Medulla oblongata (tissue), 1 donor: Measurements from ENCODE around the gene MYO16.
"Not testable (repeated sequence)": the region's sequence is repeated elsewhere in the genome, so short reads cannot be mapped to it uniquely, and the experiment has no call there.

Experiments used
- DNase-seq: peaks from one replicate; pipeline ENCODE4 v3.0.0-alpha.2; 2015; ENCODE audit errors: extremely low spot score

MYO16 gene

GRCh38 chr13:109055850-109056249 lies 426.4 kb downstream of the MYO16 start:
- DNase-seq: no peak

- no peak for DNase-seq
These were observed 428.7 kb downstream of the MYO16 start for GRCh38 chr13:109058087-109058486.

GRCh38 chr13:109072505-109072904 lies 443.1 kb downstream of the MYO16 start:
- DNase-seq: no peak

- no peak for DNase-seq
These were observed 445.0 kb downstream of the MYO16 start for GRCh38 chr13:109074436-109074835.

GRCh38 chr13:109074853-109075252 lies 445.4 kb downstream of the MYO16 start:
- DNase-seq: no peak

GRCh38 chr13:109087916-109088623 lies 458.7 kb downstream of the MYO16 start:
- DNase-seq: no peak

GRCh38 chr13:109088624-109088917 lies 459.2 kb downstream of the MYO16 start:
- no peak for DNase-seq

GRCh38 chr13:109090796-109091195 lies 461.4 kb downstream of the MYO16 start:
- DNase-seq: no peak

- DNase-seq: no peak
These were observed 461.8 kb downstream of the MYO16 start for GRCh38 chr13:109091249-109091648.

GRCh38 chr13:109092186-109092585 lies 462.8 kb downstream of the MYO16 start:
- not testable (repeated sequence) for DNase-seq

GRCh38 chr13:109093998-109094397 lies 464.6 kb downstream of the MYO16 start:
- no peak for DNase-seq

- DNase-seq: no peak
These were observed 465.7 kb downstream of the MYO16 start for GRCh38 chr13:109095126-109095525.

GRCh38 chr13:109096101-109096500 lies 466.7 kb downstream of the MYO16 start:
- no peak for DNase-seq

- no peak for DNase-seq
These were observed 471.4 kb downstream of the MYO16 start for GRCh38 chr13:109100705-109101304.

- DNase-seq: no peak
These were observed 472.2 kb downstream of the MYO16 start for GRCh38 chr13:109101550-109102144.

- no peak for DNase-seq
These were observed 476.5 kb downstream of the MYO16 start for GRCh38 chr13:109105899-109106298.

GRCh38 chr13:109110159-109110558 lies 480.7 kb downstream of the MYO16 start:
- DNase-seq: no peak

GRCh38 chr13:109111141-109111540 lies 481.7 kb downstream of the MYO16 start:
- DNase-seq: no peak

- DNase-seq: no peak
These were observed 484.0 kb downstream of the MYO16 start for GRCh38 chr13:109113427-109113826.

GRCh38 chr13:109114162-109114561 lies 484.8 kb downstream of the MYO16 start:
- no peak for DNase-seq

GRCh38 chr13:109114991-109115390 lies 485.6 kb downstream of the MYO16 start:
- no peak for DNase-seq

- DNase-seq: no peak
These were observed 489.1 kb downstream of the MYO16 start for GRCh38 chr13:109118521-109118920.

GRCh38 chr13:109119896-109120295 lies 490.5 kb downstream of the MYO16 start:
- DNase-seq: no peak
